Chondrocyte (in vitro differentiated cells): ENCODE results near the gene ATP6V1F. TPM values are rescaled to one million over a fixed set of nuclear protein-coding genes. Genes with fewer than 3 reads are reported as not detected.

ENCODE experiments used
- DNase-seq: peaks from one replicate; pipeline ENCODE4 v3.0.0; 2021; ENCODE audit warnings: mixed read lengths, low spot score
- H3K27ac Mint-ChIP-seq: one replicate; pipeline ENCODE4 v1.8.0; 2021; ENCODE audit warnings: mild to moderate bottlenecking, moderate library complexity, mixed read lengths; ENCODE audit not compliant: unreplicated experiment
- H3K27me3 Mint-ChIP-seq: 2 replicates; pipeline ENCODE4 v1.8.0; 2021; ENCODE audit warnings: low read depth, mixed read lengths
- H3K36me3 Mint-ChIP-seq: 2 replicates; pipeline ENCODE4 v1.8.0; 2021; ENCODE audit warnings: low read depth, mixed read lengths
- H3K4me1 Mint-ChIP-seq: 2 replicates; pipeline ENCODE4 v1.8.0; 2021; ENCODE audit warnings: low read depth, mild to moderate bottlenecking, mixed read lengths
- H3K4me3 Mint-ChIP-seq: one replicate; pipeline ENCODE4 v1.8.0; 2021; ENCODE audit warnings: mild to moderate bottlenecking, moderate library complexity, mixed read lengths; ENCODE audit not compliant: unreplicated experiment
- H3K9me3 Mint-ChIP-seq: 2 replicates; pipeline ENCODE4 v1.8.0; 2021; ENCODE audit warnings: low read depth, mixed read lengths
- total RNA-seq: library from RNA; stranded (reverse); gene quantifications from 3 replicates; pipeline ENCODE4 v1.2.1, GENCODE V29; 2021
- TF ChIP-seq, protein P1 (sequence below): fragments of 200-600 bp; sonication (generic); IDR thresholded peaks from 2 replicates; pipeline ENCODE4 v1.5.0; 2021; ENCODE audit warnings: antibody characterized with exemption, mild to moderate bottlenecking, moderate library complexity

ATP6V1F gene
- total RNA-seq, 1 donor from 2014 or later, result 154 TPM

DNA sequence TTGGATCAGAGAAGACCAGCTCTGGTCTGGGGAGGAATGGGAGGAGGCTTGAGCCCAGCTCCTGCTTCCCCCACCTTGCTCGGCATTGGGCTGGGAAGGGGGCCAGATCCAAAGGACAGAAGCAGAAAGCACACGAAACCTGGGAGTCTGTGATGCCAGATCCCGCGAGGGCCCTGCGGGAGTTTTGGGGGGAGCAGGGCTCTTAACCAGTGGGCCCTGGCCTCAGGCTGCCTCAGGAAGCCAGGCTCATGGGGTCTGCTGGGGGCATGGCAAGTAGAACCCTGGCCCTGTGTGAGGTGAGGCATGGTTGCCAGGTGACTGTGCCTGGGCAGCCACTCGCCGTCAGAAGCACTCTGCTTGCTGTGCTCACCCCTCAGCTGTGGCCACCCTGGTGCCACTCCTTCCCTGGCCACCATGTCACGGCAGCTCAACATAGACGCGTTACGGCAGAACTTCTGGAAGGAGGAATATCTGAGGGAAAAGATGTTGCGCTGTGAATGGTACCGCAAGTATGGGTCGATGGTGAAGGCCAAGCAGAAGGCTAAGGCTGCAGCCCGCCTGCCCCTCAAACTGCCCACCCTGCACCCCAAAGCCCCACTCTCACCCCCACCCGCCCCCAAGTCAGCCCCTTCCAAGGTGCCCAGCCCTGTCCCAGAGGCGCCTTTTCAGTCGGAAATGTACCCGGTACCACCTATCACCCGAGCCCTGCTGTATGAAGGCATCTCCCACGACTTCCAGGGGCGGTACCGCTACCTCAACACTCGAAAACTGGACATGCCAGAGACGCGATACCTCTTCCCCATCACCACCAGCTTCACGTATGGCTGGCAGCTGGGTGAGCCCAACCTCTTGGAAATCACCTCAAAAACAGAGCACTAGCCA lies 3.6 kb downstream of the ATP6V1F start:
- peaks cover 38% of the 10 kb centered on the region for H3K4me1 Mint-ChIP-seq
- TF ChIP-seq, protein P1, sequence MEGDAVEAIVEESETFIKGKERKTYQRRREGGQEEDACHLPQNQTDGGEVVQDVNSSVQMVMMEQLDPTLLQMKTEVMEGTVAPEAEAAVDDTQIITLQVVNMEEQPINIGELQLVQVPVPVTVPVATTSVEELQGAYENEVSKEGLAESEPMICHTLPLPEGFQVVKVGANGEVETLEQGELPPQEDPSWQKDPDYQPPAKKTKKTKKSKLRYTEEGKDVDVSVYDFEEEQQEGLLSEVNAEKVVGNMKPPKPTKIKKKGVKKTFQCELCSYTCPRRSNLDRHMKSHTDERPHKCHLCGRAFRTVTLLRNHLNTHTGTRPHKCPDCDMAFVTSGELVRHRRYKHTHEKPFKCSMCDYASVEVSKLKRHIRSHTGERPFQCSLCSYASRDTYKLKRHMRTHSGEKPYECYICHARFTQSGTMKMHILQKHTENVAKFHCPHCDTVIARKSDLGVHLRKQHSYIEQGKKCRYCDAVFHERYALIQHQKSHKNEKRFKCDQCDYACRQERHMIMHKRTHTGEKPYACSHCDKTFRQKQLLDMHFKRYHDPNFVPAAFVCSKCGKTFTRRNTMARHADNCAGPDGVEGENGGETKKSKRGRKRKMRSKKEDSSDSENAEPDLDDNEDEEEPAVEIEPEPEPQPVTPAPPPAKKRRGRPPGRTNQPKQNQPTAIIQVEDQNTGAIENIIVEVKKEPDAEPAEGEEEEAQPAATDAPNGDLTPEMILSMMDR, result no peak
- DNase-seq, result peak; percentile 82
- peaks cover 12% of the 10 kb centered on the region for H3K36me3 Mint-ChIP-seq
- no peak overlapping the region for H3K27ac Mint-ChIP-seq
- no peaks in the 10 kb centered on the region for H3K9me3 Mint-ChIP-seq
- H3K4me3 Mint-ChIP-seq, result no peak overlapping the region
- no peaks in the 10 kb centered on the region for H3K27me3 Mint-ChIP-seq

DNA sequence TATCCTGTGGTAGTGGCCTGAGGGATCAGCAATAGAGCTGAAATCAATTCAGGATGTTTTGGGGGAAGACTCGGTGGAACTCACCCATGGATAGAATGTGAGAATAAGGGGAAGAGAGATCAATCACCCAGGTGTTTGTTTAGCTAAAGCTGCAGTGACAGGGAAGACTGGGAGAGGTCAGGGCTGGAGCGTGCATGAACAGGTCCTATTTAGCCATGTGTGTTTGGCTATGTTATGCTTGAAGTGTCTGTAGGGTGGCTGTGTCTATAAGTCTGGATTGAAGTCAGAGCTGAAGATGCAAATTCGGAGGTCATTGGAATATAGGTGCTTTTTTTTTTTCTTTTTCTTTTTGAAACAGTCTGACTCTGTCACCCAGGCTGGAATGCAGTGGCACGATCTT lies 4.6 kb downstream of the ATP6V1F start:
- DNase-seq, result no peak
- TF ChIP-seq, protein P1, result no peak
- Mint-ChIP-seq H3K27ac (no peak overlapping the region), H3K9me3 (no peaks in the 10 kb centered on the region), H3K4me3 (no peak overlapping the region), H3K27me3 (no peaks in the 10 kb centered on the region), H3K36me3 (peaks cover 12% of the 10 kb centered on the region), H3K4me1 (peaks cover 35% of the 10 kb centered on the region)

DNA sequence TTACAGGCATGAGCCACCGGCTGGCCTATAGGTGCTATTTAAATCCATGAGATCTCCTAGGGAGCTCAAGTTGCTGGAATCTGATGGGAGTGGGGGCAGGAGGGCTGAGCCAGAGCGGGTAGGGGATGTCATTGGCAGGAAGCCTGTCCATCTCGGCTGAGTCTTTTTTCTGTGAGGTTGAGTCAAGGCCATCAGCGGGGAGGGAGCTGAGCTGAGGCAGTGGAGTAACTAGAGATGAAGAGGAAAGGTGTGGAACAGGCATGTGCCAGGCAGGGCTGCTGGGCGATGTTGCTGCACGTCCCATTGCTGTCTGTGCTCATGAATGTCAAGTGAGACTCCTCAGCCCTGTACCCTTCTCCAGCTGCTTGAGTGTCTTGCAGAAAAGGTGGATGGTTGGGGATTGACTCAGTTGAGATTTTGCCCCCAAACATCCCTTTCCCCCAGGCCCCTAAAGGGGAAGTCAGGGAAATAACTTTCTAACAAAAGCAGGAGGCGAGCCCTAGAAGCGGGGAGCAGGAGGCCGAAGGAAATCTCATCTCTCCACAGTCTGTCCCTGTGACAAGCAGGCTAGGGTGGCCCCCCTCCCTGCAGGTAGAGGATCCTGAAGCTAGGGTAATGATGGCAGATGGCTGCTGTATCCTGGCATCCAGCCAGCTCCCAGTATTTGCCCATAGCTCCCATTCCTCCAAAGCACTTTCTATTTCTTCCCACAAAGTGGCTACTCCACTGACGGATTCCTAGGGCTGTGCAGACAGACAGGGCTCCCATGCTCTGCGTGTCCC lies 5.4 kb downstream of the ATP6V1F start:
- H3K27ac Mint-ChIP-seq, result no peak overlapping the region
- no peak overlapping the region for H3K4me3 Mint-ChIP-seq
- H3K4me1 Mint-ChIP-seq, result peaks cover 32% of the 10 kb centered on the region
- TF ChIP-seq, protein P1, result no peak
- H3K36me3 Mint-ChIP-seq, result peaks cover 10% of the 10 kb centered on the region
- H3K9me3 Mint-ChIP-seq, result no peaks in the 10 kb centered on the region
- no peaks in the 10 kb centered on the region for H3K27me3 Mint-ChIP-seq
- peak; percentile 75 for DNase-seq

DNA sequence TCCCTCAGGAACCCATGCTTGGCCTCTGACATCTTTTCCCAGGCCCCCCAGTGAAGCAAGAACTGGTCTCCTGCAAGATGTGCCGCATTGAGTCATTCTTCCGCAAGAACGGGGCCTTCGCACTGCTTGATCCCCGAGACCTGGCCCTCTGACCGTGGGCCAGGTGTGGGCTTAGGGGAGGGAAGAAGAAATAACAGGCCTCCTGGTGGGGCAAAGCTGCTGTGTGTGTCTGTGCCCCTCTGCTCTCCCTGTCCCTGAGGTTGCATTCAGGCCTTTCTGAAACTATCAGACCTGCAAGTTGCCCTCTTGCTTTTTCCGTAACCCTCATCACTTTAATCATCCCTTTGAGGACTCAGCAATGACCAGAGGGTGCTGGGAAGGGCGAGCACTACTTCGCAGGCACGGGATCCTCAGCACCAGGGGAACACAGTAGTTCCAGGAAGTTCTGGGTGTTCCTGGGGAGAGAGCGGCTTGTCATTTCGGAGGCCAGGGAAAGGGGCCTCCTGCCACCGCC lies 6.0 kb downstream of the ATP6V1F start:
- H3K27ac Mint-ChIP-seq, result no peak overlapping the region
- H3K27me3 Mint-ChIP-seq, result no peaks in the 10 kb centered on the region
- TF ChIP-seq, protein P1, result no peak
- peak overlapping the region; percentile 53 for H3K4me3 Mint-ChIP-seq
- H3K36me3 Mint-ChIP-seq, result peaks cover 10% of the 10 kb centered on the region
- no peak for DNase-seq
- peaks cover 30% of the 10 kb centered on the region for H3K4me1 Mint-ChIP-seq
- no peaks in the 10 kb centered on the region for H3K9me3 Mint-ChIP-seq
